ENCODE measurements around the gene NUP85.

DNA sequence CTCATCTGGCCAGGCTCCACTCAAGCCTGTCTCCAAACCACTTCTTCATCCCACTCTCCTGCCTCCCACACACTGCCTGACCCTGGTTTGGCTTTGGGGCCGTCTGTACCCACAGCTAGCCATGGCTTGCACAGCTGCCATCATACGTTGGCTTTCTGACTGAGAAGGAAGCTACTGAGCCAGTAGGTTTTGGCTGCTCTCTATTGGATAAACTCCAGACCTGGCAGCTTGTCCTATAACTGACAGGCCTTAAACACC, 61.6 kb downstream of the NUP85 start:
- TF ChIP-seq, protein P1, sequence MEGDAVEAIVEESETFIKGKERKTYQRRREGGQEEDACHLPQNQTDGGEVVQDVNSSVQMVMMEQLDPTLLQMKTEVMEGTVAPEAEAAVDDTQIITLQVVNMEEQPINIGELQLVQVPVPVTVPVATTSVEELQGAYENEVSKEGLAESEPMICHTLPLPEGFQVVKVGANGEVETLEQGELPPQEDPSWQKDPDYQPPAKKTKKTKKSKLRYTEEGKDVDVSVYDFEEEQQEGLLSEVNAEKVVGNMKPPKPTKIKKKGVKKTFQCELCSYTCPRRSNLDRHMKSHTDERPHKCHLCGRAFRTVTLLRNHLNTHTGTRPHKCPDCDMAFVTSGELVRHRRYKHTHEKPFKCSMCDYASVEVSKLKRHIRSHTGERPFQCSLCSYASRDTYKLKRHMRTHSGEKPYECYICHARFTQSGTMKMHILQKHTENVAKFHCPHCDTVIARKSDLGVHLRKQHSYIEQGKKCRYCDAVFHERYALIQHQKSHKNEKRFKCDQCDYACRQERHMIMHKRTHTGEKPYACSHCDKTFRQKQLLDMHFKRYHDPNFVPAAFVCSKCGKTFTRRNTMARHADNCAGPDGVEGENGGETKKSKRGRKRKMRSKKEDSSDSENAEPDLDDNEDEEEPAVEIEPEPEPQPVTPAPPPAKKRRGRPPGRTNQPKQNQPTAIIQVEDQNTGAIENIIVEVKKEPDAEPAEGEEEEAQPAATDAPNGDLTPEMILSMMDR (IDR thresholded peaks at IDR 0.05; ENCODE audit: poor library complexity, severe bottlenecking), result no peak
- TF ChIP-seq EZH2 (IDR thresholded peaks at IDR 0.05; ENCODE audit: borderline replicate concordance, insufficient read depth, low read length, poor library complexity, severe bottlenecking), result no peak
- no peak for TF ChIP-seq REST (IDR thresholded peaks at IDR 0.05; ENCODE audit: borderline replicate concordance)
- no peak for TF ChIP-seq EP300 (conservative IDR thresholded peaks at IDR 0.05; ENCODE audit: poor library complexity, severe bottlenecking)
- no peak for TF ChIP-seq POLR2AphosphoS5 (IDR thresholded peaks at IDR 0.05)
